H1 (cell line): Measurements from ENCODE around the gene TBC1D25. TPM values are rescaled to one million over a fixed set of nuclear protein-coding genes. Genes with fewer than 3 reads are reported as not detected.
"Not testable (repeated sequence)": the region's sequence is repeated elsewhere in the genome, so short reads cannot be mapped to it uniquely, and the experiment has no call there.

ENCODE experiments used
- CTCF ChIA-PET: fragments of 300-600 bp; sonication (Branson Sonifier 250); formaldehyde crosslinking; loops from one replicate; lab custom pipeline; 2021; ENCODE audit not compliant: partially characterized antibody; lab: Charles Lee
- POLR2A ChIA-PET: fragments of 300-600 bp; sonication (Branson Sonifier 250); formaldehyde crosslinking; loops from one replicate; lab custom pipeline; 2021; ENCODE audit warnings: inconsistent platforms; ENCODE audit not compliant: partially characterized antibody; lab: Charles Lee
- DNase-seq, 2 experiments: peaks; one replicate each; pipeline versions ENCODE4 v3.0.0 to v3.0.0-alpha.2; 2010 to 2022; ENCODE audit warnings: low spot score in 2 of 2, low read depth in 1 of 2, mixed read lengths in 1 of 2
- FAIRE-seq: peaks from 2 replicates; lab custom pipeline; 2011; peaks lifted over from hg19 to GRCh38; lab: Jason Lieb, UNC
- H2AFZ ChIP-seq: 2 replicates; pipeline ENCODE4 v1.8.1; 2012; ENCODE audit warnings: low read length, inconsistent platforms
- H2AK5ac ChIP-seq: 2 replicates; pipeline ENCODE4 v1.6.1; 2013; ENCODE audit warnings: low read depth, low read length
- H2BK120ac ChIP-seq: replicated peaks from 2 replicates; pipeline ENCODE3; 2013; ENCODE audit warnings: low read depth, low read length, inconsistent platforms
- H2BK12ac ChIP-seq: 2 replicates; pipeline ENCODE4 v1.6.1; 2013; ENCODE audit warnings: low read depth, low read length
- H2BK15ac ChIP-seq: 2 replicates; pipeline ENCODE4 v1.6.1; 2013; ENCODE audit warnings: low read length
- H2BK20ac ChIP-seq: 2 replicates; pipeline ENCODE4 v1.6.1; 2013; ENCODE audit warnings: low read length
- H2BK5ac ChIP-seq: 2 replicates; pipeline ENCODE4 v1.6.1; 2013; ENCODE audit warnings: low read depth, low read length
- H3K14ac ChIP-seq: 2 replicates; pipeline ENCODE4 v1.6.1; 2013; ENCODE audit warnings: inconsistent platforms; ENCODE audit not compliant: insufficient read length
- H3K18ac ChIP-seq: 2 replicates; pipeline ENCODE4 v1.6.1; 2013; ENCODE audit warnings: low read length; ENCODE audit errors: extremely low read depth
- H3K23ac ChIP-seq: 2 replicates; pipeline ENCODE4 v1.6.1; 2013; ENCODE audit warnings: inconsistent platforms; ENCODE audit not compliant: insufficient read length
- H3K23me2 ChIP-seq: 2 replicates; pipeline ENCODE4 v1.6.1; 2013; ENCODE audit warnings: low read depth, low read length
- H3K27ac ChIP-seq: 2 replicates; pipeline ENCODE4 v1.6.1; 2011; ENCODE audit warnings: low read depth, low read length, inconsistent platforms
- H3K27me3 ChIP-seq, 4 experiments: replicated peaks in 1 of 4; 1 replicate in 1 of 4; 2 replicates in 3 of 4; pipeline versions ENCODE4 v1.6.1 to v1.8.1; 2011 to 2013; ENCODE audit warnings: low read length in 3 of 4, mild to moderate bottlenecking in 3 of 4, inconsistent platforms in 2 of 4, mixed read lengths in 2 of 4, moderate library complexity in 1 of 4; ENCODE audit not compliant: control insufficient read depth in 3 of 4, insufficient read depth in 3 of 4; ENCODE audit errors: extremely low read depth in 1 of 4
- H3K36me3 ChIP-seq, 4 experiments: 2 replicates each; pipeline versions ENCODE4 v1.6.1 to v1.8.1; 2011 to 2013; ENCODE audit warnings: mild to moderate bottlenecking in 4 of 4, low read length in 3 of 4, moderate library complexity in 2 of 4, control low read depth in 1 of 4, inconsistent platforms in 1 of 4; ENCODE audit not compliant: insufficient read depth in 4 of 4, control insufficient read depth in 2 of 4
- H3K4ac ChIP-seq: replicated peaks from 2 replicates; pipeline ENCODE3; 2013; ENCODE audit warnings: low read length, low read depth, mixed read lengths, inconsistent platforms; ENCODE audit not compliant: insufficient read length
- H3K4me1 ChIP-seq, 4 experiments: replicated peaks in 1 of 4; 1 replicate in 1 of 4; 2 replicates in 3 of 4; pipeline versions ENCODE4 v1.6.1 to v1.8.1; 2011 to 2013; ENCODE audit warnings: low read length in 3 of 4, inconsistent platforms in 2 of 4, mixed read lengths in 1 of 4; ENCODE audit not compliant: insufficient read depth in 4 of 4, control insufficient read depth in 3 of 4
- H3K4me2 ChIP-seq, 2 experiments: 2 replicates each; pipeline versions ENCODE4 v1.6.1 to v1.8.1; 2011 to 2013; ENCODE audit warnings: low read depth in 2 of 2, low read length in 2 of 2, control low read depth in 1 of 2, inconsistent platforms in 1 of 2, mild to moderate bottlenecking in 1 of 2; ENCODE audit not compliant: insufficient read depth in 1 of 2
- H3K4me3 ChIP-seq, 4 experiments: fragments of 200-600, 300-600 bp in 1 of 4; sonication (generic), shearing (Covaris generic), sonication (Bioruptor Twin) in 1 of 4; 2 replicates each; pipeline versions ENCODE4 v1.5.1 to v1.8.1; 2011 to 2016; ENCODE audit warnings: low read length in 4 of 4, low read depth in 3 of 4, control low read depth in 2 of 4, inconsistent platforms in 2 of 4, mild to moderate bottlenecking in 2 of 4, mixed read lengths in 1 of 4, moderate library complexity in 1 of 4; ENCODE audit not compliant: insufficient read depth in 2 of 4; ENCODE audit errors: extremely low read depth in 1 of 4
- H3K56ac ChIP-seq: replicated peaks from 2 replicates; pipeline ENCODE3; 2013; ENCODE audit warnings: low read depth, mild to moderate bottlenecking, mixed read lengths, low read length, inconsistent platforms; ENCODE audit not compliant: insufficient read length
- H3K79me1 ChIP-seq: 2 replicates; pipeline ENCODE4 v1.6.1; 2013; ENCODE audit warnings: low read depth, low read length, control low read depth
- H3K79me2 ChIP-seq, 2 experiments: 2 replicates each; pipeline versions ENCODE4 v1.6.1 to v1.8.1; 2012 to 2013; ENCODE audit warnings: low read length in 2 of 2, mild to moderate bottlenecking in 2 of 2, inconsistent platforms in 1 of 2; ENCODE audit not compliant: insufficient read depth in 2 of 2, control insufficient read depth in 1 of 2
- H3K9ac ChIP-seq, 4 experiments: replicated peaks in 1 of 4; 1 replicate in 1 of 4; 2 replicates in 3 of 4; pipeline versions ENCODE4 v1.6.1 to v1.8.1; 2011 to 2013; ENCODE audit warnings: low read depth in 3 of 4, low read length in 3 of 4, control low read depth in 2 of 4, mild to moderate bottlenecking in 2 of 4, moderate library complexity in 2 of 4, inconsistent platforms in 1 of 4; ENCODE audit errors: extremely low read depth in 1 of 4
- H3K9me3 ChIP-seq, 2 experiments: 2 replicates each; pipeline versions ENCODE4 v1.6.1 to v1.8.1; 2012 to 2013; ENCODE audit warnings: mild to moderate bottlenecking in 2 of 2, moderate library complexity in 2 of 2, control low read depth in 1 of 2, inconsistent platforms in 1 of 2, low read depth in 1 of 2, low read length in 1 of 2, mixed read lengths in 1 of 2; ENCODE audit not compliant: insufficient read depth in 2 of 2
- H4K20me1 ChIP-seq, 2 experiments: replicated peaks in 1 of 2; 2 replicates each; pipeline versions ENCODE3 to v1.8.1; 2011 to 2013; ENCODE audit warnings: inconsistent platforms in 2 of 2, low read length in 2 of 2, mild to moderate bottlenecking in 1 of 2; ENCODE audit not compliant: insufficient read depth in 2 of 2, control insufficient read depth in 1 of 2
- H4K5ac ChIP-seq: 2 replicates; pipeline ENCODE4 v1.6.1; 2013; ENCODE audit warnings: low read length, low read depth, mixed read lengths, inconsistent platforms; ENCODE audit not compliant: insufficient read length
- H4K8ac ChIP-seq: 2 replicates; pipeline ENCODE4 v1.8.0; 2013; ENCODE audit warnings: mild to moderate bottlenecking, moderate library complexity, low read length, inconsistent platforms; ENCODE audit not compliant: insufficient read depth; ENCODE audit errors: extremely low read depth
- H4K91ac ChIP-seq: replicated peaks from 2 replicates; pipeline ENCODE3; 2013; ENCODE audit warnings: low read length, mixed read lengths, inconsistent platforms; ENCODE audit not compliant: insufficient read length
- WGBS, 2 experiments: shearing (Covaris generic) in 1 of 2; methylation state at CpG; one replicate each; pipeline versions ENCODE4 v1.1.6 to v1.1.7; 2013 to 2015; ENCODE audit warnings: low lambda C conversion rate in 2 of 2, mixed read lengths in 2 of 2, inconsistent platforms in 1 of 2, low coverage in 1 of 2, missing lambda C conversion rate in 1 of 2; ENCODE audit not compliant: insufficient replicate concordance in 2 of 2, insufficient coverage in 1 of 2, insufficient read length in 1 of 2; ENCODE audit errors: extremely low coverage in 1 of 2, missing lambda C conversion rate in 1 of 2; 5-methylcytosine and 5-hydroxymethylcytosine counted together
- polyA plus RNA-seq, 7 experiments: library from polyadenylated mRNA; depleted of rRNA in 3 of 7; stranded (reverse) in 5 of 7; unstranded in 2 of 7; fragments of >200 nt in 5 of 7; fragments of 200-250 nt in 2 of 7; gene quantifications; 1 replicate in 5 of 7; 2 replicates in 1 of 7; 4 replicates in 1 of 7; pipeline versions ENCODE4 v1.2.1 to v1.2.3, GENCODE V29; 2011 to 2013; ENCODE audit warnings: missing spikeins in 2 of 7, mixed read lengths in 2 of 7
- total RNA-seq: library from RNA; stranded (reverse); fragmentation: NEBNext Ultra II Directional; extraction: Animal tissue kit (Norgen Biotek cat#: 25700); gene quantifications from 2 replicates; pipeline ENCODE4 v1.2.1, GENCODE V29; 2021

Gene TBC1D25
- total and polyA plus RNA-seq, 2 of the 8 experiments (the other 6 are each of a cell fraction or from before 2014, with no cell fraction given): 6.5 to 6.8 TPM

DNA sequence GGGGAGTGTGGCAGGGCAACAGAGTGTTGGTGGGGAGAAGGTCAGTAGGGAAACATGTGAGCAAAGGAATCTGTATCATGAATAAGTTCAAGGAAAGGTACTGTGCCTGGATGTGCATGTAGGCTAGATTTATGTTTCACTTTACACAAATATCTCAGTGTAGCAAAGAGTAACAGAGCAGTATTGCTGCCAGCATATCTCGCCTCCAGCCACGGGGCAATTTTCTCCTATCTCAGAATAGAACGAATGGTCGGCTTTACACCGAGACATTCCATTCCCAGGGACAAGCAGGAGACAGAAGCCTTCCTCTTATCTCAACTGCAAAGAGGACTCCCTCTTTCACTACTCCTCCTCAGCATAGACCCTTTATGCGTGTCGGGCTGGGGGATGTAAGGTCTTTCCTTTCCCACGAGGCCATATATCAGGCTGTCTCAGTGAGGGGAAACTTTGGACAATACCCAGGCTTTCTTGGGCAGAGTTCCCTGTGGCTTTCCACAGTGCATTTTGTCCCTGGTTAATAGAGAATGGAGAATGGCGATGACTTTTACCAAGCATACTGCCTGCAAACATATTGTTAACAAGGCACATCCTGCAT is 16.3 kb downstream of the TBC1D25 start:
- H4K8ac ChIP-seq, H3K79me2 ChIP-seq, H3K79me1 ChIP-seq, H3K18ac ChIP-seq, H3K14ac ChIP-seq, H3K56ac ChIP-seq, H2AK5ac ChIP-seq, CTCF ChIA-PET, H3K23me2 ChIP-seq, H4K5ac ChIP-seq, H3K4me2 ChIP-seq, H3K36me3 ChIP-seq, H3K23ac ChIP-seq, H3K4me1 ChIP-seq, H3K27ac ChIP-seq, H3K9me3 ChIP-seq, H2BK15ac ChIP-seq, H2BK5ac ChIP-seq, H3K27me3 ChIP-seq, H3K4ac ChIP-seq, H2BK12ac ChIP-seq, DNase-seq, H2AFZ ChIP-seq, H4K20me1 ChIP-seq, H3K4me3 ChIP-seq, H3K9ac ChIP-seq, H2BK20ac ChIP-seq, POLR2A ChIA-PET, H2BK120ac ChIP-seq, H4K91ac ChIP-seq: not testable (repeated sequence)
- WGBS, 2 experiments: 90% methylated on average over 9 of the region's 9 CpGs; no CpG with 5 or more reads in 1 of the 2 experiments
- FAIRE-seq: peak; percentile 55
